HL-60/S4 treated with retinoic acid at 250 ng/mL for 4 days and 3 days (cell line): Measurements from ENCODE around the gene DCHS2.
"Not testable (repeated sequence)": the region's sequence is repeated elsewhere in the genome, so short reads cannot be mapped to it uniquely, and the experiment has no call there.

ENCODE experiments used
- in situ Hi-C: fragments of 300-500 bp; cut with MboI; formaldehyde crosslinking; loops from 2 replicates; pipeline ENCODE4 v1.7.0; 2022; ENCODE audit warnings: low sequenced_read_pairs

DCHS2 gene

DNA sequence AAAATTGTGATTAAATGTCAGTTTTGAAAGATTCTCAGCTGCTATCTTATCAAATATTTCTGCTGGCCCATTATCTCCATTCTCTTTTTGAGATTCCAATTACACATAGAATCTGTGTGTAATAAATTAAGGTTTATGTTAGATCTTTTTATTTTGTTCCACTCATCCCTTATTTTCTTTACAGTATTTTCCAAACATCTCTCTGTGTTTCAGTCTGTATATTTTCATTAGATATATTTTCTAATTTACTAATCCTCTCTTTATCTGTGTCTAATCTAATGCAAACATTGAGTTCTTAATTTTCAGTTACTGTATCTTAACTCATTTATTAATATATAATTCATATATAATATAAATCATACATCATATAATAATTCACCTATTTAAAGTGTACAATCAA, 268.7 kb downstream of the DCHS2 start:
- in situ Hi-C loops, result no loop called here

DNA sequence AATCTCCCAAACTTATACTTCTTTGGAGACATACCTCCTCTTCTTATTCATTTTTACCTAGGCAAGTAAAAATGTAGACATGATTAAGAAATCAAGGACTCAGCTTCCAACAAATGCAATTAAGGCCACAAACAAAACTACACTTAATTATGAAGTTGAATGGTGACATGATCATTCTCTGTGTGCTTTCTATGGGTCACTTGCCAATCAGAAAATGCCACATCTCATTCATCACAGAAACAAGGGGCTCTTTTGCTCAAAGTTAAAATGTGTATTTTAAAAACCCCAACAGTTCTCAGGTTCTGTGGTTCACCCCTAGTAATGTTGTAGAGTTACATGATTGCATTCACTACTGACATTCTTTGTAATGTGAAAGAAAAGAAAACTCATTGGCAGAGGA, 273.5 kb downstream of the DCHS2 start:
- in situ Hi-C loops, result no loop called here

DNA sequence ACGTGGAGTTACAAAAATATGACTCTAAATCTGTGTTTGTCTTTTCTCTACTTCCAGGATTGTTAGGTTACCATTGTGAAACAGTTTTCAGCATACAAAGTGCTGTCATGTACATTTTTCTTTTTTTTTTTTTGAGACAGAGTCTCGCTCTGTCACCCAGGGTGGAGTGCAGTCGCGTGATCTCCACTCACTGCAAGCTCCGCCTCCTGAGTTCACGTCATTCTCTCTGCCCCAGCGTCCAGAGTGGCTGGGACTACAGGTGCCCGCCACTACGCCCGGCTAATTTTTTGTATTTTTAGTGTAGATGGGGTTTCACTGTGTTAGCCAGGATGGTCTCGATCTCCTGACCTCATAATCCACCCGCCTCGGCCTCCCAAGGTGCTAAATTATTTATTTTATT, 274.2 kb downstream of the DCHS2 start:
- in situ Hi-C loops, result not testable (repeated sequence)

DNA sequence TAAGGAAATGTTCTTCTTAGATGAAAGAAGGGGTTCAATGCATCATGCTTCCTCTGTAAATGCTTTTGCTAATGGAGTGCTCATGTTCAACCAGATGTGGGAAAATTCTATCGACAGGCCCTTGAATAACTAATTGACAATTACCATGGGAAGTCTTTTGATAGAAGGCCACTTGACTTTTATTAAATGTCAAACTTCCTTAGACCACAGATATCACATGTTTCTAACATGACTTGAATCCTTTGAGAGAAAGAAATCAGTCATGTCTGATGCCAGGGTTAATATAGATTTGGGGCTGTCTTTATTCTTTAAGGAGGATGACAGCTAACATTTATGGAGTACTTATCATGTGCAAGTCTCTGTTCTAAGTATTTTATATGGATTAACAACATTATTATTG, 280.1 kb downstream of the DCHS2 start:
- in situ Hi-C loops, result no loop called here

DNA sequence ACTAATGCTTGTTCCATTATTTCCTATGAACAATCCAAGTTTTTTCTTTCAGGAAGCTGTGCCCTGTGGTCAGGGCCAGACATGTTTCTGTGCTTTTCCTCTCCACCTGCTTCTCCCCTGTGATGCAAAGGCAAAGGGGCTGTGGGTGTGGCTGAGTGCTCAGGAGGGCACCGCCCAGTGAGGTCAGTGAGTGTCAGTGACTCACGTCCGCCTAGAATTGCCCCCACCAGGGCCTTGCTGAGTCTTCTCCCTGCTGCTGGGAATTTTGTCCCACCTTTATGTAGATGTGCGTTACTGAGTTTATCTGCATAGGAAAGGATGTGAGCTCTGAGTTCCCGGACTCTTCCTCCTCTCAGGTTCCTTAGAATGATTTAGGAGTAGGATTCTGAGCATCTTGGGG, 283.2 kb downstream of the DCHS2 start:
- in situ Hi-C loops, result no loop called here

DNA sequence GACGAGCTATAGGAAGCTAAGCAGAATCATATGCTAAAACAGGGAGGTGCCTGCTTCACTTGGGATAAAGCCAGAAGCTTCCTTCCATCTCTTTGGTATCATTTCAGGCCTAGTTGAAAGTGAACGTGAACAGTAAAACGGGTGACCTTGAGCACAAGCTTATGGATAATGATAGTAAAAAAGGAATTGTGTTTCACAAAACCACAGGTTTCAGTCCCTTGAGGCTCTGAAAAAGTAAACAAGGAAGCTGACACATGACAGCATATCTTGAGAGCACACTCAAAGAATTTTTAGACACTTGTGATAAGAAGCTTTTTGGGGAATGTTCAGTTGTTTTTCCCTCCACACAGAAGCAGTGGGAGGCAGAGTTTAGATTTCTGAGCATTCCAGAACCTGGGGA, 286.1 kb downstream of the DCHS2 start:
- in situ Hi-C loops, result no loop called here

DNA sequence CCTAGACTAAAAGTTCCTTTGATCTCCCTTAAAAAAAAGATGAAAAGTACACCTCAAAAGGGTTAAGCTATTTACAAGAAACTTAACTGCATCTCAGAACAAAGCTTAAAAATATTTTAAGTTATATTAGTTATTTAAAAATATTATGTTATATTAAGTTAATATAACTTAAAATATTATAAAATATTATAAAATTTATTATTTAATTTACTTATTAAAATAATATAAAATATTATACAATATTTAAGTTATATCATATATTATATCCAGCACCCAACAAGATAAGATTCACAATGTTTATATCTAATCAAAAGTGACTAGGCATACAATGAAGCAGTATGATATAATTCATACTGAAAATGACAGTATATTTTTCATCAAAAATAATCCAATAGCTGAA, 296.9 kb downstream of the DCHS2 start:
- in situ Hi-C loops, result no loop called here

DNA sequence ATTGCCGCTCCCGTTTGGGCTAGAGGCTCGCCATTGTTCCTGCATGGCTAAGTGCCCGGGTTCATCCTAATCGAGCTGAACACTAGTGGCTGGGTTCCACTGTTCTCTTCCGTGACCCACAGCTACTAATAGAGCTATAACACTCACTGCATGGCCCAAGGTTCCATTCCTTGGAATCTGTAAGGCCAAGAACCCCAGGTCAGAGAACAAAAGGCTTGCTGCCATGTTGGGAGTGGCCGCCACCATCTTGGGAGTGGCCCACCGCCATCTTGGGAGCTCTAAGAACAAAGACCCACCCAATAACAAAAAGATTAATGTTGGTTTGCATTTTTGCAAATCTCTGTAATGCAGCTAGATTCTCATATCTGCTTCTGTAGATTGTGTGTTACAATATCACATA, 299.0 kb downstream of the DCHS2 start:
- in situ Hi-C loops, result no loop called here

DNA sequence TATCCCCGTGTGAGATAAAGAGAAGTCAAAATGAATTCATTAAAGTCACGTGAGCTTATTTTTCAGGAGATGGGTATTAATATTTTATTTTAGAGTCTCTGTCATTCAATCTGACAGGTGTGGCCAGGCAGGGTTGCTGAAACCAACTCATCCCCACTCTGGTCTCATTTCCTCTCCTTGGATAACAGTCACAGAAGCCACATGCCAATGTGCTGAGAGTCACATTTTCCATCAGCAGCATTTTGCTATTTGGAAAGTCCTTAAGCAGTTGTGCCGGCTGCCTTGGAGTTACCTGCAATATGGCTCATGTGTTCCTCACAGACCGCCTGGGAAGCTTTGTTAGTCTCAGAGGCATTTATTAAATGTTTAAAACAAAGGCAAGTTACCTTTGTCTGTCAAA, 302.3 kb downstream of the DCHS2 start:
- in situ Hi-C loops, result no loop called here

DNA sequence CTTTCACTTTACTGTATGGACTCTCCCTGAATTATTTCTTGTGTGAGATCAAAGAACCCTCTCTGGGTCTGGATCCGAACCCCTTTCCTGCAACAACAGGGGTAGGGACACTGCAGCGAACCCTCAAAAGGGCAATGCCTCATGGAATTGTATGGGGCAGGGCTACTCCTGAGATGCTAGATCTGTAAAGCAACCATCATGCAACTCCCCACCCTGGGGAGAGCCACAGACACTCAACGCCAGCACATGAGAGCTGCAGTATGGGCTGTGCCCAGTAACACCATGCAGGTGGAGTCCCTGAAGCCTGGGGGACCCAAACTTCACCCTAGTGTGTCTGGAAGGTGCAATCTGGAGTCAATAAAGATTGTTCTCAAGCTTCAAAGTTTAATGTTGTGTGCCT, 304.7 kb downstream of the DCHS2 start:
- in situ Hi-C loops, result no loop called here

DNA sequence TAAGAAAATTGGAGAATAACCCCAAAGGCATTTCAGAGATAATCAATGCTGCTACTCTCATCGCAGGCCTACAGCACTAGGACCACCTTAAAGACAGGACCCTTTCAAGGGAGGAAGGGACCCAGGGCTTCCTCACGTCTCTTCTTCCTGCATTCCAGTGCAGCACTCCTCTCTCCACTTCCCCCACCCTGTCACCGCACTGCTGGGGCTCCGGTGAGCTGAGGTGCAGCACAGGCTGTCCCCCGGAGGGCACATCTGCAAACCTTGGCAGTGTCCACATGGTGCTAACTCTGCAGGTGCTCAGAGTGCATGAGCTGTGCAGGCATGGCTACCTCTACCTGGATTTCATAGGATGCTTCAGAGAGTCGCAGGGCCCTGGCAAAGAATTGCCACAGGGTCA, 305.6 kb downstream of the DCHS2 start:
- in situ Hi-C loops, result no loop called here

DNA sequence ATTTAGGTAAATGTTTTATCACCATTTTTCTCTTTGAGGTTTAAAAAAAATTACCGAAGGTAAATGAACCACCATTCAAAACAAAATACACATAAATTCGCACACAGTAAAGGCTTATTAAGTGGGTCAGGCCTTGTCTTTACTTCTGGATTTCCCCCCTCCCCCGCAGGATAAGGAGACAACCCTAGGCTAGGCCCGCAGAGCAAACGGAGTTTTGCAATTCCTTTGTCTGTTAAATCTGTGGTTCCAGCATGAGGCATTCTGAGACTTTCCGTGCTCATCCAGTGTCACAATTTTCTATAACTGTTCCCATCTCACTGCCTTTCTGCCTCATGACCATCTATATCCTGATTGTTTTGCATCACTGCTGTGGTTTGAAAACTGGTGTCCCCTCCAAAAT, 307.4 kb downstream of the DCHS2 start:
- in situ Hi-C loops, result no loop called here

DNA sequence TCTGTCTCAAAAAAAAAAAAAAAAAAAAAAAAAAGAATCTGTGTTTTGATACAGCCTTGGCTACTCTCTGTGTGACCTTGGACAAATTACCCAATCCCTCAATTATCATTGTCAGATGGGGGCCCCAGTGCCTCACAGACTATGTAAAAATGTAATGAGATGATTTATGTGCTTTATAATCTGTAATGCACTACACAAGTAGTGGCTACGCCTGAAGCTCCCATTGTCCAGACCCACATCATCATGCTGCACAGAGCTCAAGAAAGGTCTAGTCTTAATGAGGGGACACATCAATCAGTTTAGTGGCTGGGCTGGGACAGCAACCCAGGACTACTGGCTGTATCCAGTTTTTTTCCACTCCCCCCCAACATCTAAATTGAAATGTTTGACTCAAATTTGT, 308.3 kb downstream of the DCHS2 start:
- in situ Hi-C loops, result no loop called here
